DND-41 (cell line): Measurements from ENCODE around the gene ICAM5.

ENCODE experiments used
- CTCF ChIP-seq: IDR thresholded peaks from 2 replicates; pipeline ENCODE4 v1.5.1; 2012; ENCODE audit warnings: borderline replicate concordance, low read length, moderate library complexity, mild to moderate bottlenecking; ENCODE audit not compliant: poor library complexity, severe bottlenecking; ENCODE audit errors: extremely low read depth
- EZH2 ChIP-seq: IDR thresholded peaks from 3 replicates; pipeline ENCODE4 v1.6.1; 2012; ENCODE audit warnings: borderline replicate concordance, low read depth, mild to moderate bottlenecking, moderate library complexity, low read length, inconsistent platforms; ENCODE audit not compliant: severe bottlenecking

- TF ChIP-seq CTCF, result no peak
- TF ChIP-seq EZH2, result no peak
Measured at GRCh38 chr19:10256970-10257615, 32.7 kb upstream of the ICAM5 start.
